ENCODE results near the gene GPR142.
"Not testable (repeated sequence)": the region's sequence is repeated elsewhere in the genome, so short reads cannot be mapped to it uniquely, and the experiment has no call there.

Gene GPR142

GRCh38 chr17:74394977-74395376, 27.7 kb downstream of the GPR142 start:
- DNase-seq, result no peak

- DNase-seq, result no peak
Observed at GRCh38 chr17:74396567-74396966, 29.3 kb downstream of the GPR142 start.

- no peak for DNase-seq
Observed at GRCh38 chr17:74402048-74402447, 34.7 kb downstream of the GPR142 start.

GRCh38 chr17:74403512-74404137, 36.3 kb downstream of the GPR142 start:
- DNase-seq, result no peak

- no peak for DNase-seq
Observed at GRCh38 chr17:74404218-74404617, 36.9 kb downstream of the GPR142 start.

GRCh38 chr17:74404789-74405188, 37.5 kb downstream of the GPR142 start:
- no peak for DNase-seq

GRCh38 chr17:74405311-74405710, 38.0 kb downstream of the GPR142 start:
- DNase-seq, result not testable (repeated sequence)

GRCh38 chr17:74407384-74407783, 40.1 kb downstream of the GPR142 start:
- no peak for DNase-seq

- DNase-seq, result no peak
Observed at GRCh38 chr17:74408262-74408661, 41.0 kb downstream of the GPR142 start.

GRCh38 chr17:74408815-74409214, 41.5 kb downstream of the GPR142 start:
- no peak for DNase-seq

GRCh38 chr17:74410001-74410443, 42.7 kb downstream of the GPR142 start:
- no peak for DNase-seq

- no peak for DNase-seq
Observed at GRCh38 chr17:74412581-74412980, 45.3 kb downstream of the GPR142 start.

- DNase-seq, result no peak
Observed at GRCh38 chr17:74413491-74413890, 46.2 kb downstream of the GPR142 start.

GRCh38 chr17:74414510-74414909, 47.2 kb downstream of the GPR142 start:
- DNase-seq, result no peak

- DNase-seq, result no peak
Observed at GRCh38 chr17:74415608-74416396, 48.5 kb downstream of the GPR142 start.

GRCh38 chr17:74417178-74418045, 50.1 kb downstream of the GPR142 start:
- peak; percentile 27 to 36 for DNase-seq

GRCh38 chr17:74419928-74420411, 52.7 kb downstream of the GPR142 start:
- DNase-seq, result no peak
